Osteoblast (primary cell): ENCODE data around the gene GALNT10. TPM values are rescaled to one million over a fixed set of nuclear protein-coding genes. Genes with fewer than 3 reads are reported as not detected.

Source experiments
- DNase-seq: peaks from one replicate; pipeline ENCODE4 v3.0.0; 2011; ENCODE audit warnings: low spot score, mixed read lengths; ENCODE audit not compliant: insufficient read length; ENCODE audit errors: missing footprints
- H2AFZ ChIP-seq: 2 replicates; pipeline ENCODE4 v1.6.0; 2011; ENCODE audit warnings: mild to moderate bottlenecking, low read length
- H3K27ac ChIP-seq: 2 replicates; pipeline ENCODE4 v1.5.1; 2011; ENCODE audit warnings: mild to moderate bottlenecking, low read depth, low read length, moderate library complexity
- H3K27me3 ChIP-seq: 2 replicates; pipeline ENCODE4 v1.6.0; 2012; ENCODE audit warnings: mild to moderate bottlenecking, control low read depth, inconsistent platforms, low read length, moderate library complexity; ENCODE audit not compliant: insufficient read depth
- H3K36me3 ChIP-seq: 2 replicates; pipeline ENCODE4 v1.5.1; 2011; ENCODE audit warnings: mild to moderate bottlenecking, low read length, control low read depth, moderate library complexity; ENCODE audit not compliant: insufficient read depth
- H3K4me1 ChIP-seq: 2 replicates; pipeline ENCODE4 v1.5.1; 2011; ENCODE audit warnings: mild to moderate bottlenecking, low read length, control low read depth, moderate library complexity; ENCODE audit not compliant: insufficient read depth
- H3K4me2 ChIP-seq: 2 replicates; pipeline ENCODE4 v1.6.0; 2011; ENCODE audit warnings: mild to moderate bottlenecking, low read length; ENCODE audit not compliant: insufficient read depth
- H3K4me3 ChIP-seq: fragments of 200-600 bp; sonication (generic); 3 replicates; pipeline ENCODE4 v1.5.1; 2012; ENCODE audit warnings: mild to moderate bottlenecking, low read length, inconsistent platforms; ENCODE audit not compliant: insufficient read depth
- H3K79me2 ChIP-seq: 2 replicates; pipeline ENCODE4 v1.6.0; 2012; ENCODE audit warnings: mild to moderate bottlenecking, low read length, control low read depth, inconsistent platforms; ENCODE audit not compliant: insufficient read depth
- H3K9me3 ChIP-seq: 2 replicates; pipeline ENCODE4 v1.5.1; 2011; ENCODE audit warnings: low read depth, low read length, control low read depth
- H4K20me1 ChIP-seq: 2 replicates; pipeline ENCODE4 v1.6.0; 2012; ENCODE audit warnings: mild to moderate bottlenecking, low read length, control low read depth; ENCODE audit not compliant: insufficient read depth
- CTCF ChIP-seq: IDR thresholded peaks from 2 replicates; pipeline ENCODE4 v1.5.1; 2011; ENCODE audit warnings: mild to moderate bottlenecking, low read depth, low read length, moderate library complexity; ENCODE audit errors: extremely low read depth
- total RNA-seq: library from RNA; depleted of rRNA; stranded (reverse); fragments of >200 nt; gene quantifications from 2 replicates; pipeline ENCODE4 v1.2.3, GENCODE V29; 2012

Gene GALNT10
- total RNA-seq, 1 donor = 62.2 TPM

GRCh38 chr5:154242964-154243376 lies 52.4 kb downstream of the GALNT10 start:
- Histone ChIP-seq H3K79me2 (peaks cover 42% of the 10 kb centered on the region), H3K27me3 (no peaks in the 10 kb centered on the region), H3K4me1 (no peaks in the 10 kb centered on the region), H3K36me3 (no peaks in the 10 kb centered on the region), H3K4me3 (no peak overlapping the region), H4K20me1 (peaks cover 31% of the 10 kb centered on the region), H3K27ac (no peak overlapping the region), H2AFZ (no peak overlapping the region), H3K4me2 (no peak overlapping the region), H3K9me3 (no peaks in the 10 kb centered on the region)
- no peak for DNase-seq
- no peak for TF ChIP-seq CTCF

GRCh38 chr5:154243736-154244135 lies 53.2 kb downstream of the GALNT10 start:
- H4K20me1 ChIP-seq = peaks cover 26% of the 10 kb centered on the region
- H3K27ac ChIP-seq = no peak overlapping the region
- H3K36me3 ChIP-seq = no peaks in the 10 kb centered on the region
- no peak for DNase-seq
- H3K27me3 ChIP-seq = no peaks in the 10 kb centered on the region
- no peak overlapping the region for H3K4me2 ChIP-seq
- H3K9me3 ChIP-seq = no peaks in the 10 kb centered on the region
- no peak overlapping the region for H2AFZ ChIP-seq
- peaks cover 41% of the 10 kb centered on the region for H3K79me2 ChIP-seq
- no peak overlapping the region for H3K4me3 ChIP-seq
- no peaks in the 10 kb centered on the region for H3K4me1 ChIP-seq
- TF ChIP-seq CTCF = no peak

- no peaks in the 10 kb centered on the region for H3K27me3 ChIP-seq
- TF ChIP-seq CTCF = no peak
- peaks cover 33% of the 10 kb centered on the region for H4K20me1 ChIP-seq
- H3K4me1 ChIP-seq = no peaks in the 10 kb centered on the region
- H3K4me3 ChIP-seq = no peak overlapping the region
- H3K79me2 ChIP-seq = peaks cover 46% of the 10 kb centered on the region
- H3K4me2 ChIP-seq = no peak overlapping the region
- H3K27ac ChIP-seq = no peak overlapping the region
- H3K9me3 ChIP-seq = no peaks in the 10 kb centered on the region
- no peak for DNase-seq
- no peak overlapping the region for H2AFZ ChIP-seq
- no peaks in the 10 kb centered on the region for H3K36me3 ChIP-seq
Measured at GRCh38 chr5:154244476-154244875, 53.9 kb downstream of the GALNT10 start.

GRCh38 chr5:154248691-154249090 lies 58.2 kb downstream of the GALNT10 start:
- Histone ChIP-seq H3K36me3 (no peaks in the 10 kb centered on the region), H3K79me2 (peaks cover 36% of the 10 kb centered on the region), H3K9me3 (no peaks in the 10 kb centered on the region), H2AFZ (no peak overlapping the region), H3K27ac (no peak overlapping the region), H4K20me1 (peaks cover 37% of the 10 kb centered on the region), H3K27me3 (no peaks in the 10 kb centered on the region), H3K4me2 (no peak overlapping the region), H3K4me1 (no peaks in the 10 kb centered on the region), H3K4me3 (no peak overlapping the region)
- no peak for TF ChIP-seq CTCF
- DNase-seq = no peak
